ENCODE measurements around the gene SHISA7.
A peak's percentile ranks its signal among the peaks of the same experiment; 100 is the strongest.
"Not testable (repeated sequence)": the region's sequence is repeated elsewhere in the genome, so short reads cannot be mapped to it uniquely, and the experiment has no call there.

The SHISA7 gene

GRCh38 chr19:55426042-55426441, 17.1 kb downstream of the SHISA7 start:
- ATAC-seq: no peak
- Mint-ChIP-seq H3K27ac (no peak overlapping the region), H3K27me3 (peaks cover 37% of the 10 kb centered on the region), H3K4me3 (no peak overlapping the region), H3K9me3 (peaks cover 0 to 8% of the 10 kb centered on the region in 2 donors), H3K4me1 (peaks cover 27% of the 10 kb centered on the region)
- no peak for DNase-seq

GRCh38 chr19:55424518-55424917, 18.6 kb downstream of the SHISA7 start:
- no peak overlapping the region for H3K27ac Mint-ChIP-seq
- H3K27me3 Mint-ChIP-seq: peaks cover 21% of the 10 kb centered on the region
- no peak for DNase-seq
- H3K4me3 Mint-ChIP-seq: no peak overlapping the region
- H3K4me1 Mint-ChIP-seq: peaks cover 28% of the 10 kb centered on the region
- H3K9me3 Mint-ChIP-seq: no peaks in the 10 kb centered on the region
- no peak for ATAC-seq

DNA sequence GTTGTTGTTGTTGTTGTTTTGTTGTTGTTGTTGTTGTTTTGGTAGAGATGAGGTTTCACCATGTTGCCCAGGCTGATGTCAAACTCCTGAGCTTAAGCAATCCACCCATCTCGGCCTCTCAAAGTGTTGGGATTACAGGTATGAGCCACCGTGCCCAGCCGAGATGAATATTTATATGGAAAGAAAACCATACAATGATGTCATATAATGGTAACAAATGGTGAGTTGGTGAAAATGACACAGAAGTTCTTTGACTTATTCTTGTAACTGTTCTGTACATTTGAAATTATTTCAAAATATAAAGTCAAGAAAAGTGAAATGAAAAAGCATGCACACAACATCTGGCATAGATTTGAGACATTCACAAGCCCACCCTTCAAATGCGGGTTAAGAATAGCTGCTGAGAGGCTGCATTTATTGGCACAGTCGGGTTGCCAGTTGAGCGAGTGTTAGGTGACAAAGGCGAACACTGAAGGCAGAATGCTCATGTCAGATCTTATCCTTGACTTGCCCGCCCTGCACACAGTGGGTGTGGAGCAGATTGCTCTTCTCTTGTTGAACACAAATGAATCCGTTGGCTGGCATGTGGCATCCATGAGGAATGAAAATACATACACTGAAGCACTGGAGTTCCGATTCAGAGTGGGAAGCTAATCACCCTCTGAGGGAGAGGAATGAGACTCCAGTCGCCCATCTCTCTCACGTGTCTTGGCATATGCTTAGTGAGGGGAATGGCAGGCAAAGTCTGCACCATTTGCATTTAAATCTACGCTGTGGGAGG, 19.7 kb downstream of the SHISA7 start:
- DNase-seq (no peak), ATAC-seq (no peak)
- Mint-ChIP-seq H3K9me3 (no peaks in the 10 kb centered on the region), H3K4me3 (no peak overlapping the region), H3K4me1 (peaks cover 18% of the 10 kb centered on the region), H3K27ac (no peak overlapping the region), H3K27me3 (peaks cover 10% of the 10 kb centered on the region)

- H3K4me3 Mint-ChIP-seq, H3K27ac Mint-ChIP-seq: not testable (repeated sequence)
Measured at GRCh38 chr19:55421281-55421680, 21.8 kb downstream of the SHISA7 start.

GRCh38 chr19:55419624-55420236, 23.4 kb downstream of the SHISA7 start:
- Mint-ChIP-seq H3K9me3 (no peaks in the 10 kb centered on the region), H3K27me3 (no peaks in the 10 kb centered on the region), H3K27ac (no peak overlapping the region), H3K4me3 (no peak overlapping the region), H3K4me1 (peaks cover 21% of the 10 kb centered on the region)
- no peak for DNase-seq
- no peak for ATAC-seq

More at GRCh38 chr19:55421281-55421680, 21.8 kb downstream of the SHISA7 start:
- H3K4me1 Mint-ChIP-seq: peaks cover 21% of the 10 kb centered on the region
- not testable (repeated sequence) for DNase-seq, ATAC-seq, H3K27me3 Mint-ChIP-seq, H3K9me3 Mint-ChIP-seq

DNA sequence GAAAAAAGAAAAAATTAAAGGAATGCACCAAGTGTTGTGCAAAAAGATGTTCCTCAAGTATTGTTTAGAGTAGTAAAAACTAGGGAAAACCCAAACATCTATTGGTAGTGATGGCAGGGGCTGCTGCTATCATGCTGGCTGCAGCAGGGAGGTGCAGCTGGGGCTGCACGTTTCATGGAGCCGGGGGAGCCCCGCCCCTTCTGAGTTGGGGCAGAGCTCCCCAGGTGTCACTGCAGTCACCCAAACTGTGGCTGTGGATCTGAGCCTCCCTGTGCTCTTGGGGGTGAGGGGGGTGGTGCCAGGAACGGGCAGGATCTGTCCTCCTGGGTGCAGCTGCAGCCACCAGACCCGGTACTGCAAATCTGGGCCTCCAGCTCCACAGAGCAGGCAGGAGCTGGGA, 24.0 kb downstream of the SHISA7 start:
- Mint-ChIP-seq H3K27me3 (no peaks in the 10 kb centered on the region), H3K4me3 (no peak overlapping the region), H3K9me3 (no peaks in the 10 kb centered on the region), H3K4me1 (peaks cover 21% of the 10 kb centered on the region), H3K27ac (no peak overlapping the region)
- no peak for ATAC-seq
- no peak for DNase-seq

DNA sequence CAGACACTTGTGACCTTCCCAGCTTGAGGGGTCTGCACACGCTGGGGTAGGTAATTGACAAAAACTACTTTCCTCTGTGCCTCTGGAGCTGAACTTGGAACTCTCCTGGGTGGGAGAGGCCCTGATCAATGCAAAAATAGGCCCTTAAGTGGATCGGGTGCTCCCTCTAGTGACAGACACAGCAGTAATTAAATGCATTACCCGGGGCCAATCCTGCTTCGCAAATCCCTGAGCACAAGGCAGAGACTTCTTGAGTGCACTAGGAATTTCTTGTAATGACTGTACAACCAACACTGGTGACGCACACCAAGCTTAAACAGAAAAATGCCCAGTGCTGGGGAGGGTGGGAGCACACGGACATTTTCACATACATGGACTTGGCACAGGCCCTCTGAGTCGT, 24.9 kb downstream of the SHISA7 start:
- Mint-ChIP-seq H3K4me1 (peaks cover 21% of the 10 kb centered on the region), H3K4me3 (no peak overlapping the region), H3K27ac (no peak overlapping the region), H3K27me3 (no peaks in the 10 kb centered on the region), H3K9me3 (no peaks in the 10 kb centered on the region)
- DNase-seq (peak; percentile 47 to 55), ATAC-seq (peak; percentile 70)

GRCh38 chr19:55410168-55410567, 32.9 kb downstream of the SHISA7 start:
- no peak for ATAC-seq
- Mint-ChIP-seq H3K4me3 (no peak overlapping the region), H3K27ac (no peak overlapping the region), H3K4me1 (peaks cover 35% of the 10 kb centered on the region), H3K9me3 (peaks cover 12 to 14% of the 10 kb centered on the region in 2 donors), H3K27me3 (peaks cover 7% of the 10 kb centered on the region)
- no peak for DNase-seq

- DNase-seq, ATAC-seq, H3K27me3 Mint-ChIP-seq, H3K4me3 Mint-ChIP-seq: not testable (repeated sequence)
- Mint-ChIP-seq H3K9me3 (peaks cover 12 to 14% of the 10 kb centered on the region in 2 donors), H3K4me1 (peaks cover 37% of the 10 kb centered on the region), H3K27ac (peak overlapping the region in 1 of 2 donors; percentile 99)
Measured at GRCh38 chr19:55409179-55409578, 33.9 kb downstream of the SHISA7 start.

GRCh38 chr19:55408533-55408872, 34.6 kb downstream of the SHISA7 start:
- no peak for ATAC-seq
- DNase-seq: no peak
- peaks cover 12 to 14% of the 10 kb centered on the region in 2 donors for H3K9me3 Mint-ChIP-seq
- H3K27me3 Mint-ChIP-seq: peaks cover 7% of the 10 kb centered on the region
- peak overlapping the region; percentile 99 to 100 for H3K27ac Mint-ChIP-seq
- peak overlapping the region; percentile 92 to 97 for H3K4me3 Mint-ChIP-seq
- H3K4me1 Mint-ChIP-seq: peaks cover 43% of the 10 kb centered on the region

GRCh38 chr19:55407800-55408532, 35.1 kb downstream of the SHISA7 start:
- peaks cover 7% of the 10 kb centered on the region for H3K27me3 Mint-ChIP-seq
- H3K9me3 Mint-ChIP-seq: peaks cover 12 to 14% of the 10 kb centered on the region in 2 donors
- H3K27ac Mint-ChIP-seq: peak overlapping the region; percentile 99 to 100
- ATAC-seq (peak; percentile 95), DNase-seq (peak; percentile 97 to 98)
- peaks cover 49% of the 10 kb centered on the region for H3K4me1 Mint-ChIP-seq
- peak overlapping the region; percentile 92 to 97 for H3K4me3 Mint-ChIP-seq

- peak within 1 kb of the TSS; percentile 99 to 100 for H3K27ac Mint-ChIP-seq
- ATAC-seq: peak; percentile 19
Measured at GRCh38 chr19:55407550-55407799, 35.6 kb downstream of the SHISA7 start, which contains the start of gene UBE2S. UBE2S (minus strand) TSS chr19:55407788; CDS start chr19:55407589, 199 bp downstream.

GRCh38 chr19:55406826-55407549, 36.1 kb downstream of the SHISA7 start:
- Mint-ChIP-seq H3K4me3 (peak overlapping the region; percentile 92 to 97), H3K27ac (peak overlapping the region; percentile 90 to 98), H3K27me3 (peaks cover 7% of the 10 kb centered on the region), H3K4me1 (peaks cover 55% of the 10 kb centered on the region), H3K9me3 (peaks cover 12 to 14% of the 10 kb centered on the region in 2 donors)
- ATAC-seq (no peak), DNase-seq (no peak)

More at GRCh38 chr19:55407550-55407799, 35.6 kb downstream of the SHISA7 start, which contains the start of gene UBE2S:
- DNase-seq, H3K27me3 Mint-ChIP-seq: not testable (repeated sequence)
- Mint-ChIP-seq H3K9me3 (peaks cover 12 to 14% of the 10 kb centered on the region in 2 donors), H3K4me1 (peaks cover 52% of the 10 kb centered on the region), H3K4me3 (peak within 1 kb of the TSS; percentile 92 to 97)

DNA sequence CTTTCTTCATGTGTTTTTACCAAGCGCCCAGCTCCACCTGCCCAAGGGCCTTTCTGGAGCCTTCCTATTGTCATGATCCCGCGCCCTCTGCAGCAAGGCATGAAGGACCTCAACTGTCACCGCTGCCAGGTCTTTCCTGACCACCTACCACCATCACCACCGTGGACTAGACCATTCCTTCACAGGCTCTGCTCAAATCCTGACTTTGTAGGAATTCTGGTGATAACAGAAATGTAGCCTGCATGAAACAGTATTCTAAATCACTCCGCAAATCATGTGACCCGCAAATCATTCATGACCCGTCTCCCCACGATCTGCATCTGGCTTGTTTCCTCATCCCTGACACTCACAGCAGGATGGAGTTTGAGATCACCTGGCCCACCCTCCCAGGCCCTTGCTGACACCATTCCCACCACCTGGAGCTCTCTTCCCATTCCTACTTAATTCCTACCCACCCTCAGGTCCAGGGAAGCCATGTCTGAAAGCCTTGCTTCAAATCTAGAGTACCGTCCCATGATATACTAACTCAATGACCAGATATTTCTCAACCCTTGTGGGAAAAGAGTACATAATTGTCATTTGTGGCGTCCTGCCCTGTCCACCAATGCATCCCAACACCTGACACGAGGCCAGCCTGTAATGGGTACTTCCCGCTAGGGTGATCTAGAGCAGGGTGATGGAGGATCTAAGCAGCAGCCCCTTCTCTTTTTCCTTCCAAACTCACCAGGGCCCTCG, 36.8 kb downstream of the SHISA7 start:
- no peak for DNase-seq
- peaks cover 59% of the 10 kb centered on the region for H3K4me1 Mint-ChIP-seq
- peaks cover 3% of the 10 kb centered on the region for H3K27me3 Mint-ChIP-seq
- H3K9me3 Mint-ChIP-seq: peaks cover 12 to 14% of the 10 kb centered on the region in 2 donors
- peak overlapping the region; percentile 92 to 97 for H3K4me3 Mint-ChIP-seq
- H3K27ac Mint-ChIP-seq: peak overlapping the region; percentile 90 to 98
- ATAC-seq: no peak

DNA sequence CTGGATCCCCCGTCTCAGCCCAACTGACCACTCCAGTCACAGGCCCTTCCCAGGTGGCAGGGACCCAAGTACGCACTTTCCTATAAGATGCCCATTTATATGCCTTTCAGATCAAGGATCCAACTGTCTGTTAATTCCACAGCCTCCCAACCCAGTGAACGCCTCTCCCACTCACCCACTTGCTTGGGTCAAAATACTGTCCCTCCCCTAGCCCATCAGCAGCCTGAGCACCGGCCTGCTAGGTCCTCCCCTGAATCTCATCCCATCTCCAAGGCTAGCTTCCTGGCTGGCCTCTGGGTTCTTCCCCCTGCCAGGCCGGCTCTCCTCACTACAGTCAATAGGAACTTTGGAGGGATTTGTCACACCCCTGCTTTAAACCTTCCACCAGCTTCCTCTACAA, 37.5 kb downstream of the SHISA7 start:
- DNase-seq (no peak), ATAC-seq (no peak)
- Mint-ChIP-seq H3K27ac (peak overlapping the region; percentile 64 to 98), H3K9me3 (peaks cover 12 to 13% of the 10 kb centered on the region in 2 donors), H3K4me1 (peaks cover 61% of the 10 kb centered on the region), H3K27me3 (no peaks in the 10 kb centered on the region), H3K4me3 (peak overlapping the region; percentile 92 to 97)

Data from stimulated activated naive CD8-positive, alpha-beta T cell treated with anti-CD3 and anti-CD28 coated beads, Interleukin-15, amount 100 ng/mL, for 72 hours (primary cell).